ENCODE results near the gene HIF3A.

HIF3A gene

DNA sequence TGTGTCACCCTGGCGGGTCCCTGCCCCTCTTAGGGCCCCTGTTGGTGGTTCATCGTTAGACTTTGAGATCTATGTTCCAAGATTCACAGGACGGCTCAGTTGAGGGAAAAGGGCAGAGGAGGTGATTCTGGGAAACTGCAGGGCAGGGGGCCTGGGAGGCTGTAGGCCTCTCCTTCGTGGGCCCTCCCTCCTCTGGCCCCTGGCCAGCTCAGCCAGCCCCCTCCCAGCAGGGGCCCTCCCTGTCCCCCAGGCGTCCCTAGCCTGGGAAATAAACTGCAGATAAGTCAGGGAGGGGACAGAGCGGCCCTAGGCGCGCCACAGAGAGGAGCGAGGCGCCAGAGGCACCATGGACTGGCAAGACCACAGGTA is 6.5 kb downstream of the HIF3A start:
- no peak for TF ChIP-seq FOXP2 (optimal IDR thresholded peaks at IDR 0.05; ENCODE audit: borderline replicate concordance, extremely low read depth, extremely low read length, insufficient read depth)
- no peak for TF ChIP-seq TAF1 (IDR thresholded peaks at IDR 0.05; ENCODE audit: borderline replicate concordance, insufficient read depth, low read length)
- TF ChIP-seq, protein P1, sequence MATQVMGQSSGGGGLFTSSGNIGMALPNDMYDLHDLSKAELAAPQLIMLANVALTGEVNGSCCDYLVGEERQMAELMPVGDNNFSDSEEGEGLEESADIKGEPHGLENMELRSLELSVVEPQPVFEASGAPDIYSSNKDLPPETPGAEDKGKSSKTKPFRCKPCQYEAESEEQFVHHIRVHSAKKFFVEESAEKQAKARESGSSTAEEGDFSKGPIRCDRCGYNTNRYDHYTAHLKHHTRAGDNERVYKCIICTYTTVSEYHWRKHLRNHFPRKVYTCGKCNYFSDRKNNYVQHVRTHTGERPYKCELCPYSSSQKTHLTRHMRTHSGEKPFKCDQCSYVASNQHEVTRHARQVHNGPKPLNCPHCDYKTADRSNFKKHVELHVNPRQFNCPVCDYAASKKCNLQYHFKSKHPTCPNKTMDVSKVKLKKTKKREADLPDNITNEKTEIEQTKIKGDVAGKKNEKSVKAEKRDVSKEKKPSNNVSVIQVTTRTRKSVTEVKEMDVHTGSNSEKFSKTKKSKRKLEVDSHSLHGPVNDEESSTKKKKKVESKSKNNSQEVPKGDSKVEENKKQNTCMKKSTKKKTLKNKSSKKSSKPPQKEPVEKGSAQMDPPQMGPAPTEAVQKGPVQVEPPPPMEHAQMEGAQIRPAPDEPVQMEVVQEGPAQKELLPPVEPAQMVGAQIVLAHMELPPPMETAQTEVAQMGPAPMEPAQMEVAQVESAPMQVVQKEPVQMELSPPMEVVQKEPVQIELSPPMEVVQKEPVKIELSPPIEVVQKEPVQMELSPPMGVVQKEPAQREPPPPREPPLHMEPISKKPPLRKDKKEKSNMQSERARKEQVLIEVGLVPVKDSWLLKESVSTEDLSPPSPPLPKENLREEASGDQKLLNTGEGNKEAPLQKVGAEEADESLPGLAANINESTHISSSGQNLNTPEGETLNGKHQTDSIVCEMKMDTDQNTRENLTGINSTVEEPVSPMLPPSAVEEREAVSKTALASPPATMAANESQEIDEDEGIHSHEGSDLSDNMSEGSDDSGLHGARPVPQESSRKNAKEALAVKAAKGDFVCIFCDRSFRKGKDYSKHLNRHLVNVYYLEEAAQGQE (IDR thresholded peaks at IDR 0.05; ENCODE audit: insufficient read depth in 1 of 2, low read depth in 2 of 2, low read length in 2 of 2), result no peak
- TF ChIP-seq POLR2AphosphoS5 (IDR thresholded peaks at IDR 0.05; ENCODE audit: low read depth, low read length), result no peak
- no peak for TF ChIP-seq SIN3A (IDR thresholded peaks at IDR 0.05; ENCODE audit: borderline replicate concordance, insufficient read depth, low read length)

DNA sequence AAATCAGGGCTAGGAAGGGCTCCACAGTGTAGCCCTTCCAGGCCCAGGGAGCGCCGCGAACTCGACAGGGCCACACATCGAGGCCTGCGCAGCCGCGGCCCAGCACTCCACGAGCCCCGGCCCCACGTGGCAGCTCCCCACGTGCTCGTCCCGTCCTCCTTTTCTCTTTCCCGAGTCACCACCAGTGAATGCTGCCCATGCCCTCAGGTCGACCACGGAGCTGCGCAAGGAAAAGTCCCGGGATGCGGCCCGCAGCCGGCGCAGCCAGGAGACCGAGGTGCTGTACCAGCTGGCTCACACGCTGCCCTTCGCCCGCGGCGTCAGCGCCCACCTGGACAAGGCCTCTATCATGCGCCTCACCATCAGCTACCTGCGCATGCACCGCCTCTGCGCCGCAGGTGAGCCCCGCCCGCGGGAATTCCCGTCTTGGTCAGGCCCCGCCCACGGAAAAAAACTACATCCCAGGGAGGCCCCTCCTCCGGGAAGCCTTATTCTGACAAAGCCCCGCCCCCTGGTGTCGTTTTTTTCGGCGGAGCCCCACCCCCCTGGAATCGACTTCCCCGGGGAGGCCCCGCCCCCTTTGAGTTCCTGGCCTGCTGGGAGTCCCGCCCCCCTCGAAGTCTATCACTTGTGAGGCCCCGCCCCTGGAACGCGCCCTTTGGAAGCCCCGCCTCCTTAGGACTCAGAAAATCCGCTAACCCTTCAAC is 7.0 kb downstream of the HIF3A start:
- TF ChIP-seq, protein P1 (IDR thresholded peaks at IDR 0.05; ENCODE audit: insufficient read depth in 1 of 2, low read depth in 2 of 2, low read length in 2 of 2), result no peak
- no peak for TF ChIP-seq SIN3A (IDR thresholded peaks at IDR 0.05; ENCODE audit: borderline replicate concordance, insufficient read depth, low read length)
- no peak for TF ChIP-seq TAF1 (IDR thresholded peaks at IDR 0.05; ENCODE audit: borderline replicate concordance, insufficient read depth, low read length)
- no peak for TF ChIP-seq FOXP2 (optimal IDR thresholded peaks at IDR 0.05; ENCODE audit: borderline replicate concordance, extremely low read depth, extremely low read length, insufficient read depth)
- no peak for TF ChIP-seq POLR2AphosphoS5 (IDR thresholded peaks at IDR 0.05; ENCODE audit: low read depth, low read length)

DNA sequence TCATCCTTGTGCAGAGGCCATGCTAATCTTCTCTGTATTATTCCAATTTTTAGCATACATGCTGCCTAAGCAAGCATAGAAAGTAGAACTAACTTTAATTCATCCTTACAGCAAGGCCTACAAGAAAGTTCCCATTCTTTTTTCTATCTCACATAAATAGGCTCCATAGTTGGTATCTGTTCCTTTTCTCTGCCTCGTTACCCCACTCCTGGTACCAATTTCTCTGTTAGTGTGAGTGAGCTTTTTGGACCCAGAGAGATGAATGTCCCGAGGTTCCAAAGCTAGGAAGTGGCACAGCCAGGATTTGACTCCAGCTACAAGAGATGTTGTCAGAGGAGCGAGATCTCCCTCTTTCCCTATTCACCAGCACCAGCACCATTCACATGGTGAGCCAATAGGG is 9.7 kb downstream of the HIF3A start:
- TF ChIP-seq TAF1 (IDR thresholded peaks at IDR 0.05; ENCODE audit: borderline replicate concordance, insufficient read depth, low read length) (no peak), FOXP2 (optimal IDR thresholded peaks at IDR 0.05; ENCODE audit: borderline replicate concordance, extremely low read depth, extremely low read length, insufficient read depth) (no peak), SIN3A (IDR thresholded peaks at IDR 0.05; ENCODE audit: borderline replicate concordance, insufficient read depth, low read length) (no peak)
- TF ChIP-seq, protein P1 (IDR thresholded peaks at IDR 0.05; ENCODE audit: insufficient read depth in 1 of 2, low read depth in 2 of 2, low read length in 2 of 2), result no peak

DNA sequence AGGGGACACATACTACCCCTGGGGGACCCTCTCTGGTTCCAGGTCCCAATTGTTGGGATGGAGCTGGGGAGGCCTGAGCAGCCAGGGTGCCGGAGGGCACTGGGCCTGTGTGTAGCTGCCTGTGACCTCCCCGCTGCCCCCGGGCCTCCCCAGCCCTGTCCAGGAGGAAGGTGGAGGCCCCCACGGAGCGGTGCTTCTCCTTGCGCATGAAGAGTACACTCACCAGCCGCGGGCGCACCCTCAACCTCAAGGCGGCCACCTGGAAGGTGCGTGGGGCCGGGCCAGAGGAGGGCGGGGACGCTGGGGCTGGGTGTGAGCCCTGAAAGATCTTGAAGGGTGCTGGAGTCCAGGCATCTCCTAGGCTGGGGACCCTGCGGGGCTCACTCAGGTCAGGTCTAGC is 11.7 kb downstream of the HIF3A start:
- TF ChIP-seq TAF1 (IDR thresholded peaks at IDR 0.05; ENCODE audit: borderline replicate concordance, insufficient read depth, low read length), result no peak
- TF ChIP-seq POLR2AphosphoS5 (IDR thresholded peaks at IDR 0.05; ENCODE audit: low read depth, low read length), result no peak
- TF ChIP-seq, protein P1 (IDR thresholded peaks at IDR 0.05; ENCODE audit: insufficient read depth in 1 of 2, low read depth in 2 of 2, low read length in 2 of 2), result no peak
- no peak for TF ChIP-seq FOXP2 (optimal IDR thresholded peaks at IDR 0.05; ENCODE audit: borderline replicate concordance, extremely low read depth, extremely low read length, insufficient read depth)
- no peak for TF ChIP-seq SIN3A (IDR thresholded peaks at IDR 0.05; ENCODE audit: borderline replicate concordance, insufficient read depth, low read length)
